HFFc6 (cell line): ENCODE data around the gene LONP2. TPM values are rescaled to one million over a fixed set of nuclear protein-coding genes. Genes with fewer than 3 reads are reported as not detected.

ENCODE experiments used
- DNase-seq: peaks from one replicate; pipeline ENCODE4 v3.0.0-alpha.2; 2018
- H3K27ac Mint-ChIP-seq: 2 replicates; pipeline ENCODE4 v1.8.0; 2020; ENCODE audit warnings: mild to moderate bottlenecking, mixed read lengths
- H3K27me3 Mint-ChIP-seq: 2 replicates; pipeline ENCODE4 v1.8.0; 2021; ENCODE audit warnings: mild to moderate bottlenecking, moderate library complexity, mixed read lengths; ENCODE audit not compliant: insufficient read depth
- H3K36me3 Mint-ChIP-seq: 2 replicates; pipeline ENCODE4 v1.8.0; 2021; ENCODE audit warnings: low read depth, mixed read lengths
- H3K4me1 Mint-ChIP-seq: 2 replicates; pipeline ENCODE4 v1.8.0; 2020; ENCODE audit warnings: low read depth, mixed read lengths
- H3K4me3 Mint-ChIP-seq: 2 replicates; pipeline ENCODE4 v1.8.0; 2020; ENCODE audit warnings: mild to moderate bottlenecking, moderate library complexity, mixed read lengths
- H3K9me3 Mint-ChIP-seq: 2 replicates; pipeline ENCODE4 v1.8.0; 2020; ENCODE audit warnings: mild to moderate bottlenecking, mixed read lengths
- total RNA-seq, 6 experiments: library from RNA; stranded (reverse); fragmentation: NEBNext Ultra II Directional; extraction: Animal tissue kit (Norgen Biotek cat#: 25700); gene quantifications; 2 replicates in 1 of 6; 3 replicates in 5 of 6; pipeline ENCODE4 v1.2.3, GENCODE V29; 2021
- TF ChIP-seq, protein P1 (sequence below): fragments of 200-600 bp; sonication (generic); IDR thresholded peaks from 2 replicates; pipeline ENCODE4 v1.5.0; 2021; ENCODE audit warnings: antibody characterized with exemption, mild to moderate bottlenecking

Gene LONP2
- total RNA-seq, 6 experiments from 2014 or later: 64.3 to 80.1 (median 72.8) TPM

- Mint-ChIP-seq H3K4me3 (no peak overlapping the region), H3K36me3 (peaks cover 17% of the 10 kb centered on the region), H3K27me3 (no peaks in the 10 kb centered on the region)
Observed at GRCh38 chr16:48252013-48252412, 7.9 kb downstream of the LONP2 start.

GRCh38 chr16:48256579-48257177 is 12.6 kb downstream of the LONP2 start:
- no peaks in the 10 kb centered on the region for H3K27me3 Mint-ChIP-seq
- H3K4me1 Mint-ChIP-seq: no peaks in the 10 kb centered on the region
- TF ChIP-seq, protein P1, sequence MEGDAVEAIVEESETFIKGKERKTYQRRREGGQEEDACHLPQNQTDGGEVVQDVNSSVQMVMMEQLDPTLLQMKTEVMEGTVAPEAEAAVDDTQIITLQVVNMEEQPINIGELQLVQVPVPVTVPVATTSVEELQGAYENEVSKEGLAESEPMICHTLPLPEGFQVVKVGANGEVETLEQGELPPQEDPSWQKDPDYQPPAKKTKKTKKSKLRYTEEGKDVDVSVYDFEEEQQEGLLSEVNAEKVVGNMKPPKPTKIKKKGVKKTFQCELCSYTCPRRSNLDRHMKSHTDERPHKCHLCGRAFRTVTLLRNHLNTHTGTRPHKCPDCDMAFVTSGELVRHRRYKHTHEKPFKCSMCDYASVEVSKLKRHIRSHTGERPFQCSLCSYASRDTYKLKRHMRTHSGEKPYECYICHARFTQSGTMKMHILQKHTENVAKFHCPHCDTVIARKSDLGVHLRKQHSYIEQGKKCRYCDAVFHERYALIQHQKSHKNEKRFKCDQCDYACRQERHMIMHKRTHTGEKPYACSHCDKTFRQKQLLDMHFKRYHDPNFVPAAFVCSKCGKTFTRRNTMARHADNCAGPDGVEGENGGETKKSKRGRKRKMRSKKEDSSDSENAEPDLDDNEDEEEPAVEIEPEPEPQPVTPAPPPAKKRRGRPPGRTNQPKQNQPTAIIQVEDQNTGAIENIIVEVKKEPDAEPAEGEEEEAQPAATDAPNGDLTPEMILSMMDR: no peak
- H3K9me3 Mint-ChIP-seq: no peaks in the 10 kb centered on the region
- H3K36me3 Mint-ChIP-seq: peaks cover 39% of the 10 kb centered on the region
- no peak for DNase-seq
- H3K27ac Mint-ChIP-seq: no peak overlapping the region
- H3K4me3 Mint-ChIP-seq: no peak overlapping the region

More at GRCh38 chr16:48252013-48252412, 7.9 kb downstream of the LONP2 start:
- no peak overlapping the region for H3K27ac Mint-ChIP-seq
- TF ChIP-seq, protein P1: no peak
- DNase-seq: no peak
- no peaks in the 10 kb centered on the region for H3K9me3 Mint-ChIP-seq
- peaks cover 17% of the 10 kb centered on the region for H3K4me1 Mint-ChIP-seq

DNA sequence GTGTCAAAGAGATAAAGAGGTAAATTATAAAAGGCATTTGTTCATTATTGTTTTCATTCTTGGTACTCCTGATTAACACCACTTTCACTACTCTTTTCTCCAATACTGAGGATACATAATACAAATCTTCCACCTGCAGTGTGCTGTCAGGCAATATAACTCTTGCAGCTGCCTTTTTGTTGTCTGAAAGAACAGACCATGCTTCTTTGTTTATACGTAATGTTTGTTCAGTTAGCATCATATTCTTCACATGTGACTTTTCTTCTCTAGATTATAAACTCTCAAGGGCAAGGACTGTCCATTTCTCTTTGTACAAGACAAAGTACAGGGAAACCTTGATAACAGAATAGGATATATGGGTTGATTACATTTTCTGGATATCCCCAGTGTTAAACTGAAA is 17.5 kb downstream of the LONP2 start:
- H3K4me3 Mint-ChIP-seq: no peak overlapping the region
- H3K36me3 Mint-ChIP-seq: peaks cover 56% of the 10 kb centered on the region
- TF ChIP-seq, protein P1: no peak
- H3K4me1 Mint-ChIP-seq: peaks cover 6% of the 10 kb centered on the region; the same call in 1 of the 2 replicates
- DNase-seq: no peak
- no peak overlapping the region for H3K27ac Mint-ChIP-seq
- H3K9me3 Mint-ChIP-seq: no peaks in the 10 kb centered on the region
- H3K27me3 Mint-ChIP-seq: no peaks in the 10 kb centered on the region

DNA sequence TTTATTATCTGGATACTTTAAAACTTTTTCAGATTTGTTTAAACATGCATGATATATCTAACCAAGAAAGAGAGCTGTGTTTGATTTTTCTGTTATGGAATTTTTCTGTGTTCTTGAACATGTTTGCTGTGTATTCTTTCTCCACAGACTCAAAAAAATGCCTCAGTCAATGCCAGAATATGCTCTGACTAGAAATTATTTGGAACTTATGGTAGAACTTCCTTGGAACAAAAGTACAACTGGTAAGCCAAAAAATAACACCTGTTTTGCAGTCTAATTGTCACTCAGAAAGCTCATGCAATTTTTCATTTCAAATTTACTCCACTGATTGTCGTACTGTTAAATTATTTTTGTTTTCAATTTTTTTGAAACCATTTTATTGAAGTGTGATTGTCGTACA is 18.5 kb downstream of the LONP2 start:
- Mint-ChIP-seq H3K36me3 (peaks cover 57% of the 10 kb centered on the region), H3K4me1 (peaks cover 6% of the 10 kb centered on the region; the same call in 1 of the 2 replicates), H3K27me3 (no peaks in the 10 kb centered on the region), H3K4me3 (no peak overlapping the region), H3K27ac (no peak overlapping the region), H3K9me3 (no peaks in the 10 kb centered on the region)
- no peak for DNase-seq
- TF ChIP-seq, protein P1: no peak

GRCh38 chr16:48269011-48269410 is 24.9 kb downstream of the LONP2 start:
- no peak overlapping the region for H3K27ac Mint-ChIP-seq
- no peak overlapping the region for H3K4me3 Mint-ChIP-seq
- no peaks in the 10 kb centered on the region for H3K27me3 Mint-ChIP-seq
- TF ChIP-seq, protein P1: no peak
- peaks cover 6% of the 10 kb centered on the region; the same call in 1 of the 2 replicates for H3K4me1 Mint-ChIP-seq
- no peaks in the 10 kb centered on the region for H3K9me3 Mint-ChIP-seq
- no peak for DNase-seq
- H3K36me3 Mint-ChIP-seq: peaks cover 21% of the 10 kb centered on the region
